HCT116 (cell line): ENCODE data around the gene PDK2. TPM values are rescaled to one million over a fixed set of nuclear protein-coding genes. Genes with fewer than 3 reads are reported as not detected.
A peak's percentile ranks its signal among the peaks of the same experiment; 100 is the strongest.

Source experiments
- ATAC-seq: fragments of 200-7000 bp; cut with Tn5 transposase; 2 replicates; pipeline ENCODE4 v1.9.1; 2020; ENCODE audit warnings: mild to moderate bottlenecking, moderate library complexity
- BruUV-seq: library from RNA; stranded (reverse); fragments of 400-500 nt; replicated peaks from 2 replicates; lab custom pipeline; 2021; lab: Mats Ljungman, UMichigan
- CTCF ChIA-PET: fragments of 300-600 bp; sonication (Branson Sonifier 250); formaldehyde crosslinking; loops from one replicate; lab custom pipeline; 2021; ENCODE audit warnings: antibody characterized with exemption; lab: Charles Lee
- POLR2A ChIA-PET: fragments of 300-600, 350-600 bp; sonication (Branson Sonifier 250); formaldehyde crosslinking; loops from one replicate; lab custom pipeline; 2021; ENCODE audit warnings: antibody characterized with exemption; lab: Charles Lee
- RAD21 ChIA-PET, 2 experiments: fragments of 300-600 bp; sonication (Branson Sonifier 250); formaldehyde crosslinking; loops; one replicate each; lab custom pipeline; 2023; ENCODE audit warnings: low total read pairs in 2 of 2; ENCODE audit not compliant: uncharacterized antibody in 2 of 2, unreplicated experiment in 2 of 2, low non-redundant PET in 1 of 2; lab: Charles Lee
- DNase-seq: peaks from one replicate; pipeline ENCODE4 v3.0.0-alpha.2; 2010; ENCODE audit warnings: low read depth, low spot score
- H2AFZ ChIP-seq: fragments of 200-600 bp; shearing (Covaris generic), sonication (generic); 2 replicates; pipeline ENCODE4 v1.6.1; 2017; ENCODE audit warnings: low read depth, mixed run types, mixed read lengths, antibody characterized with exemption, low read length; ENCODE audit not compliant: poor library complexity, severe bottlenecking
- H3K27ac ChIP-seq: 2 replicates; pipeline ENCODE4 v1.5.1; 2012; ENCODE audit warnings: low read depth, low read length
- H3K27me3 ChIP-seq: fragments of 200-600 bp; sonication (generic); 2 replicates; pipeline ENCODE4 v1.6.1; 2016; ENCODE audit warnings: mixed run types, low read length, mixed read lengths; ENCODE audit not compliant: insufficient read depth
- H3K36me3 ChIP-seq, 2 experiments: fragments of 200-500 bp in 1 of 2; fragments of 200-600 bp in 1 of 2; sonication (Bioruptor generic) in 1 of 2; sonication (generic) in 1 of 2; 2 replicates each; pipeline versions ENCODE4 v1.5.1 to v1.6.1; 2014 to 2016; ENCODE audit warnings: low read length in 2 of 2, inconsistent platforms in 1 of 2, mixed read lengths in 1 of 2, mixed run types in 1 of 2; ENCODE audit not compliant: insufficient read depth in 2 of 2, control insufficient read depth in 1 of 2
- H3K4me1 ChIP-seq, 2 experiments: fragments of 200-600 bp in 1 of 2; sonication (generic) in 1 of 2; 2 replicates each; pipeline versions ENCODE4 v1.5.1 to v1.6.1; 2012 to 2017; ENCODE audit warnings: low read length in 2 of 2, inconsistent platforms in 1 of 2, mild to moderate bottlenecking in 1 of 2, mixed read lengths in 1 of 2, mixed run types in 1 of 2, moderate library complexity in 1 of 2; ENCODE audit not compliant: insufficient read depth in 2 of 2, control insufficient read depth in 1 of 2
- H3K4me2 ChIP-seq: fragments of 200-600 bp; sonication (generic); 2 replicates; pipeline ENCODE4 v1.6.1; 2017; ENCODE audit warnings: mixed run types, low read length, mixed read lengths
- H3K4me3 ChIP-seq, 2 experiments: fragments of 200-600 bp in 1 of 2; sonication (generic) in 1 of 2; replicated peaks in 1 of 2; 2 replicates each; pipeline ENCODE4 v1.5.1; 2011 to 2016; ENCODE audit warnings: low read length in 2 of 2, control low read depth in 1 of 2, low read depth in 1 of 2, mild to moderate bottlenecking in 1 of 2, mixed read lengths in 1 of 2, mixed run types in 1 of 2
- H3K79me2 ChIP-seq: fragments of 200-600 bp; sonication (generic); 2 replicates; pipeline ENCODE4 v1.6.1; 2017; ENCODE audit warnings: mild to moderate bottlenecking, mixed run types, low read length, moderate library complexity, mixed read lengths; ENCODE audit not compliant: insufficient read depth
- H3K9ac ChIP-seq: fragments of 200-600 bp; sonication (generic); 2 replicates; pipeline ENCODE4 v1.6.1; 2016; ENCODE audit warnings: low read length, mixed read lengths
- H3K9me2 ChIP-seq: fragments of 200-600 bp; sonication (generic), shearing (Covaris generic); 2 replicates; pipeline ENCODE4 v1.6.1; 2017; ENCODE audit warnings: mixed run types, mild to moderate bottlenecking, moderate library complexity; ENCODE audit not compliant: insufficient read depth
- H3K9me3 ChIP-seq, 2 experiments: fragments of 200-500 bp in 1 of 2; fragments of 200-600 bp in 1 of 2; sonication (Bioruptor generic) in 1 of 2; sonication (generic) in 1 of 2; 2 replicates each; pipeline ENCODE4 v1.6.1; 2014 to 2017; ENCODE audit warnings: low read length in 2 of 2, mixed read lengths in 2 of 2, inconsistent platforms in 1 of 2, low read depth in 1 of 2, mild to moderate bottlenecking in 1 of 2, mixed run types in 1 of 2, moderate library complexity in 1 of 2; ENCODE audit not compliant: control insufficient read depth in 1 of 2, insufficient read depth in 1 of 2
- H4K20me1 ChIP-seq: fragments of 200-600 bp; sonication (generic), shearing (Covaris generic); 2 replicates; pipeline ENCODE4 v1.6.1; 2017; ENCODE audit warnings: mixed run types, mild to moderate bottlenecking, moderate library complexity; ENCODE audit not compliant: insufficient read depth
- CEBPB ChIP-seq: IDR thresholded peaks from 2 replicates; pipeline ENCODE4 v1.6.1; 2012; ENCODE audit warnings: low read depth
- FOSL1 ChIP-seq: IDR thresholded peaks from 2 replicates; pipeline ENCODE4 v1.6.1; 2012; ENCODE audit warnings: low read depth
- JUND ChIP-seq: IDR thresholded peaks from 2 replicates; pipeline ENCODE4 v1.6.1; 2012
- MAX ChIP-seq: IDR thresholded peaks from 2 replicates; pipeline ENCODE4 v1.6.1; 2012
- SRF ChIP-seq: IDR thresholded peaks from 2 replicates; pipeline ENCODE4 v1.6.1; 2012; ENCODE audit warnings: low read depth
- TCF7L2 ChIP-seq: IDR thresholded peaks from 2 replicates; pipeline ENCODE4 v1.7.0; 2011; ENCODE audit warnings: borderline replicate concordance, inconsistent platforms; ENCODE audit not compliant: insufficient read depth, insufficient read length; ENCODE audit errors: extremely low read depth
- YY1 ChIP-seq: IDR thresholded peaks from 2 replicates; pipeline ENCODE4 v1.6.1; 2011; ENCODE audit warnings: low read length, low read depth, moderate library complexity, mild to moderate bottlenecking; ENCODE audit not compliant: insufficient replicate concordance; ENCODE audit errors: extremely low read depth
- intact Hi-C: fragments of 100-400 bp; cut with micrococcal nuclease; formaldehyde crosslinking; loops from 2 replicates; pipeline ENCODE4 v1.10.0; 2022
- total RNA-seq: library from RNA; stranded (reverse); gene quantifications from one replicate; pipeline ENCODE4 v1.2.1, GENCODE V29; 2021; ENCODE audit not compliant: unreplicated experiment
- TF ChIP-seq, protein P1 (sequence below), 3 experiments: fragments of 200-600 bp in 1 of 3; sonication (generic) in 1 of 3; IDR thresholded peaks in 2 of 3; conservative IDR thresholded peaks in 1 of 3; 2 replicates each; pipeline ENCODE4 v1.5.1; 2012 to 2017; ENCODE audit warnings: low read depth in 2 of 3, low read length in 2 of 3, antibody characterized with exemption in 1 of 3, borderline replicate concordance in 1 of 3, control low read depth in 1 of 3, mild to moderate bottlenecking in 1 of 3, mixed read lengths in 1 of 3, mixed run types in 1 of 3, moderate library complexity in 1 of 3; ENCODE audit not compliant: insufficient read depth in 1 of 3

The PDK2 gene
- total RNA-seq, 1 experiment from 2014 or later = 39.1 TPM

- Histone ChIP-seq H3K79me2 (no peaks in the 10 kb centered on the region), H3K36me3 (no peaks in the 10 kb centered on the region), H3K27me3 (peaks cover 6% of the 10 kb centered on the region; the same call in 1 of the 2 replicates), H3K9ac (no peak overlapping the region), H3K9me3 (no peaks in the 10 kb centered on the region), H3K4me1 (peaks cover 7 to 22% of the 10 kb centered on the region in 2 experiments; a peak in 3 of 4 replicates), H3K4me3 (no peak overlapping the region), H4K20me1 (no peaks in the 10 kb centered on the region), H3K9me2 (no peaks in the 10 kb centered on the region), H3K4me2 (peak overlapping the region; percentile 35), H2AFZ (peak overlapping the region; percentile 34), H3K27ac (no peak overlapping the region)
- intact Hi-C loops = loop anchor here (2.0 kb wide), 1 partner anchor 46 kb away; no protein-coding TSS in a partner anchor
- RAD21 ChIA-PET = no interaction called here
- peak; percentile 51 for ATAC-seq
- peak; percentile 66 for DNase-seq
- POLR2A ChIA-PET = no interaction called here
- TF ChIP-seq TCF7L2 = no peak
- TF ChIP-seq, protein P1, sequence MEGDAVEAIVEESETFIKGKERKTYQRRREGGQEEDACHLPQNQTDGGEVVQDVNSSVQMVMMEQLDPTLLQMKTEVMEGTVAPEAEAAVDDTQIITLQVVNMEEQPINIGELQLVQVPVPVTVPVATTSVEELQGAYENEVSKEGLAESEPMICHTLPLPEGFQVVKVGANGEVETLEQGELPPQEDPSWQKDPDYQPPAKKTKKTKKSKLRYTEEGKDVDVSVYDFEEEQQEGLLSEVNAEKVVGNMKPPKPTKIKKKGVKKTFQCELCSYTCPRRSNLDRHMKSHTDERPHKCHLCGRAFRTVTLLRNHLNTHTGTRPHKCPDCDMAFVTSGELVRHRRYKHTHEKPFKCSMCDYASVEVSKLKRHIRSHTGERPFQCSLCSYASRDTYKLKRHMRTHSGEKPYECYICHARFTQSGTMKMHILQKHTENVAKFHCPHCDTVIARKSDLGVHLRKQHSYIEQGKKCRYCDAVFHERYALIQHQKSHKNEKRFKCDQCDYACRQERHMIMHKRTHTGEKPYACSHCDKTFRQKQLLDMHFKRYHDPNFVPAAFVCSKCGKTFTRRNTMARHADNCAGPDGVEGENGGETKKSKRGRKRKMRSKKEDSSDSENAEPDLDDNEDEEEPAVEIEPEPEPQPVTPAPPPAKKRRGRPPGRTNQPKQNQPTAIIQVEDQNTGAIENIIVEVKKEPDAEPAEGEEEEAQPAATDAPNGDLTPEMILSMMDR (IDR thresholded peaks at IDR 0.05 in 2 of 3, conservative IDR thresholded peaks at IDR 0.05 in 1 of 3; ENCODE audit: borderline replicate concordance in 1 of 3, insufficient read depth in 1 of 3, low read depth in 2 of 3, low read length in 2 of 3) = peak; percentile 88 to 98 (median 92)
- BruUV-seq = no TSS peak
- CTCF ChIA-PET = interaction anchor here (1.1 to 6.8 kb wide), 11 partner anchors 9 to 85 kb away, joined by 3 to 55 read pairs (median 5); partner anchors contain the start of gene PDK2
Measured at GRCh38 chr17:50114849-50115357, 19.8 kb downstream of the PDK2 start.

GRCh38 chr17:50115756-50116155, 20.6 kb downstream of the PDK2 start:
- no peak for ATAC-seq
- no peak overlapping the region for H3K4me3 ChIP-seq
- no peaks in the 10 kb centered on the region for H3K79me2 ChIP-seq
- no peak overlapping the region for H3K27ac ChIP-seq
- H2AFZ ChIP-seq = no peak overlapping the region
- intact Hi-C loops = loop anchor here (2.0 kb wide), 1 partner anchor 45 kb away; no protein-coding TSS in a partner anchor
- POLR2A ChIA-PET = no interaction called here
- no peaks in the 10 kb centered on the region for H3K9me3 ChIP-seq
- DNase-seq = no peak
- no peaks in the 10 kb centered on the region for H3K9me2 ChIP-seq
- peaks cover 7 to 22% of the 10 kb centered on the region in 2 experiments; a peak in 3 of 4 replicates for H3K4me1 ChIP-seq
- no peaks in the 10 kb centered on the region for H3K36me3 ChIP-seq
- no peak for TF ChIP-seq MAX
- no peak for TF ChIP-seq SRF
- TF ChIP-seq FOSL1 = no peak
- no peak for TF ChIP-seq CEBPB
- TF ChIP-seq YY1 = no peak
- TF ChIP-seq JUND = no peak
- no peak for TF ChIP-seq TCF7L2
- no peak overlapping the region for H3K9ac ChIP-seq
- no TSS peak for BruUV-seq
- no peak overlapping the region for H3K4me2 ChIP-seq
- CTCF ChIA-PET = interaction anchor here (1.4 to 6.8 kb wide), 6 partner anchors 23 to 84 kb away, joined by 3 to 55 read pairs (median 10); partner anchors contain the start of gene PDK2
- no peaks in the 10 kb centered on the region for H4K20me1 ChIP-seq
- RAD21 ChIA-PET = no interaction called here
- peaks cover 6% of the 10 kb centered on the region; the same call in 1 of the 2 replicates for H3K27me3 ChIP-seq
